Measurements from ENCODE around the gene RAPSN. TPM values are rescaled to one million over a fixed set of nuclear protein-coding genes. Genes with fewer than 3 reads are reported as not detected.

Gene RAPSN
- total RNA-seq, 2 experiments from 2014 or later: 0.36 to 0.81 TPM

DNA sequence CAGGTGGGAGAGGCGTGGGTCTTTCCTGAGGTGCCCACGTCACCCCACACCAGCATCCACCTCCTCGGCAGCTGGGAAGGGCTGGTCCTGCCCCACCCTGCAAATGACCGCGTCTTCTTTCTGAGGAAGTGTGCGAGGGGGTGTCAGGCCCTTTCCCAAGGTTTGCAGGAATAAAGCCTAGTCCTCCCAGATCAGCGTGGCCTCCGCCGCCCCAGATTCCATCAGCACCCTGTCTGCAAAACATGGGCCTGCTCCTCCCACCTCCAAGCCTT lies 55.0 kb downstream of the RAPSN start:
- Mint-ChIP-seq H3K27ac (peak overlapping the region; percentile 91), H3K27me3 (no peaks in the 10 kb centered on the region), H3K4me1 (ENCODE audit: low read depth) (peaks cover 32% of the 10 kb centered on the region), H3K36me3 (ENCODE audit: low read depth) (no peaks in the 10 kb centered on the region), H3K9me3 (no peaks in the 10 kb centered on the region), H3K4me3 (peak overlapping the region; percentile 20)
- intact Hi-C loops (cut with micrococcal nuclease): no loop called here
- ChIA-PET POLR2A (interaction anchor here (1.0 to 5.7 kb wide), 5 partner anchors 10 to 179 kb away, joined by 4 to 28 read pairs (median 5); partner anchors contain the start of gene DDB2), CTCF (interaction anchor here (1.2 to 9.3 kb wide), 4 partner anchors 13 to 20 kb away, joined by 3 to 91 read pairs (median 12); partner anchors contain the start of gene SLC39A13)
- ATAC-seq (no peak), DNase-seq (no peak)
- TF ChIP-seq, protein P1, sequence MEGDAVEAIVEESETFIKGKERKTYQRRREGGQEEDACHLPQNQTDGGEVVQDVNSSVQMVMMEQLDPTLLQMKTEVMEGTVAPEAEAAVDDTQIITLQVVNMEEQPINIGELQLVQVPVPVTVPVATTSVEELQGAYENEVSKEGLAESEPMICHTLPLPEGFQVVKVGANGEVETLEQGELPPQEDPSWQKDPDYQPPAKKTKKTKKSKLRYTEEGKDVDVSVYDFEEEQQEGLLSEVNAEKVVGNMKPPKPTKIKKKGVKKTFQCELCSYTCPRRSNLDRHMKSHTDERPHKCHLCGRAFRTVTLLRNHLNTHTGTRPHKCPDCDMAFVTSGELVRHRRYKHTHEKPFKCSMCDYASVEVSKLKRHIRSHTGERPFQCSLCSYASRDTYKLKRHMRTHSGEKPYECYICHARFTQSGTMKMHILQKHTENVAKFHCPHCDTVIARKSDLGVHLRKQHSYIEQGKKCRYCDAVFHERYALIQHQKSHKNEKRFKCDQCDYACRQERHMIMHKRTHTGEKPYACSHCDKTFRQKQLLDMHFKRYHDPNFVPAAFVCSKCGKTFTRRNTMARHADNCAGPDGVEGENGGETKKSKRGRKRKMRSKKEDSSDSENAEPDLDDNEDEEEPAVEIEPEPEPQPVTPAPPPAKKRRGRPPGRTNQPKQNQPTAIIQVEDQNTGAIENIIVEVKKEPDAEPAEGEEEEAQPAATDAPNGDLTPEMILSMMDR (IDR thresholded peaks at IDR 0.05): no peak

DNA sequence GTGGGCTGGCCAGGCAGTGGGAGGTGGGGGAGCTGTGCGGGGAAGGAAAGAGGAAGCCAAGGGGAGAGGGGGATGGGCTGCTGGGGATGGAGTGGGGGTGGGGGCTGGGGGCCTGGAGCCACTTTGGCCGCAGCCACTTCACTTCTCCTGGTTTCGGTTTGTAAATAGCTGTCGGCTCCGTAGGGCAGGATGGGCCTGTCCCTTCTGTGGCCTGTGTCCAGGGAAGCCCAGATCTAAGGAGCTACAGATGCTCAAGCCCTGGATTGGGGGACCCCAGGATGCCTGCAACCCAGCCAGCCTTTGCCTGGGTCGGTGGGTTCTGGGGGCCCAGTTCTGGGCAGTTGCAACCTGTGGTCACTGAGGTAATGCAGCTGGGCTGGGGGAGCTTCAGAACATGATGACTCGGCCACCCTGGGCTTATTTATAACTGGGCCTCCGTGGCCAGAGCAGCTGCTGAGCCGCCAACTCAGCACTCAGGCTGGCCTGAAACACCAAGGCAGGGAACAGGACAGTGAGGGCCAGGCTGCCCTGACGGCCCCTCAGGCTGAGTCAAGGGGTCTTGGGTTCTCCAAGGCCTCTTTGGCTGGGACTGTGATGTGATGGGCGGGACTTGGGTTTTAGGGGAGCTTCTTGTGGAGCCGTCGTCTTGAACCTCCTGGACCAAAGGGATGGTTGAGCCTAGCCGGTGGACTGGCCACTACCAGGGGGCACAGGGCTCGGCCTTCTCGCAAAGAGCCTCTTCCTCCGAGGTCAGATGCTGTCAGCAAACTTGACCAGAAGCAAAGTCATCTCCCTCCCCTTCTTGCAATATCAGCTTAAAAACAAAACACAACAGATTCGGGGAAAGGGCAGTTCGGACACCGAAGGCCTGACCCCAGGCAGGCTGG lies 55.5 kb downstream of the RAPSN start:
- Mint-ChIP-seq H3K36me3 (ENCODE audit: low read depth) (no peaks in the 10 kb centered on the region), H3K4me1 (ENCODE audit: low read depth) (peaks cover 37% of the 10 kb centered on the region), H3K27me3 (no peaks in the 10 kb centered on the region), H3K27ac (peak overlapping the region; percentile 91), H3K4me3 (no peak overlapping the region), H3K9me3 (no peaks in the 10 kb centered on the region)
- no peak for DNase-seq
- TF ChIP-seq, protein P1 (IDR thresholded peaks at IDR 0.05): no peak
- ATAC-seq: no peak
- intact Hi-C loops (cut with micrococcal nuclease): no loop called here
- ChIA-PET CTCF (interaction anchor here (1.2 to 9.3 kb wide), 6 partner anchors 11 to 72 kb away, joined by 3 to 91 read pairs (median 4); partner anchors contain the start of gene SLC39A13), POLR2A (interaction anchor here (0.8 to 5.7 kb wide), 7 partner anchors 10 to 178 kb away, joined by 3 to 28 read pairs (median 5); partner anchors contain the start of genes DDB2 and PSMC3)

DNA sequence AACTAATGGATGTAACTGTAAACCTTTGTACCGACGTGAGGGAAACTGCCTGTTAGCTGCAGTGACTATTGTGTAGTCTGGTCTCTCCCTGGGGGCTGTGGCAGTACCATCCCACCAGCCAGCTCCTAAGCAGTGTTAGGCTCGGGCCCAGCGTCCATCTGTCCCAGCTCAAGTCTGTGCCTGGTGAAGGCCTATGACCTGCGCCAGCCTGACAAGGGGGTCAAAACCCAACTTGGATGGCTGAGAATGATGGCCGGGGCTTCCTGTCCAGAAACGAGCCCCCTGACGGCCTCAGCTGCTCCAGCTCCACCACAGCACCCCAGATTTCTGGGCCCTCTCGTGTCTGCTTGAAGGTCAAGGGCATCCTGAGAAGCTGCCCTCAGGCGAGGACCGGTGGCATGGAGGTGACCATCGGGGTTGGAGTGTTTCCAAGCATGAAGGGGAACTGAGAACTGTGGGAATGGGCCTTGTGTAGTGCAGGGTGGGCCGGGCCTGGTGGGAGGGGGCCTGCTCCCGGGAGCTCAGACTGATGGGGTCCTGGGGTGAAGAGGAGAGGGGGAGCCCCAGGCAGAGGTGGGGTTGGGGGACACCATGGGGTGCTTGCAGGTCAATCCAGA lies 56.3 kb downstream of the RAPSN start:
- ATAC-seq (no peak), DNase-seq (no peak)
- no peak overlapping the region for H3K4me3 Mint-ChIP-seq
- no peaks in the 10 kb centered on the region for H3K9me3 Mint-ChIP-seq
- ChIA-PET POLR2A (interaction anchor here (0.8 to 5.7 kb wide), 4 partner anchors 11 to 34 kb away, joined by 3 to 28 read pairs (median 8); partner anchors contain the start of gene PSMC3), CTCF (interaction anchor here (1.2 to 9.3 kb wide), 4 partner anchors 12 to 71 kb away, joined by 3 to 91 read pairs (median 12); no protein-coding TSS in a partner anchor)
- peak overlapping the region; percentile 46 for H3K27ac Mint-ChIP-seq
- TF ChIP-seq, protein P1 (IDR thresholded peaks at IDR 0.05): no peak
- H3K4me1 Mint-ChIP-seq (ENCODE audit: low read depth): peaks cover 42% of the 10 kb centered on the region
- no peaks in the 10 kb centered on the region for H3K36me3 Mint-ChIP-seq (ENCODE audit: low read depth)
- no peaks in the 10 kb centered on the region for H3K27me3 Mint-ChIP-seq
- intact Hi-C loops (cut with micrococcal nuclease): no loop called here

DNA sequence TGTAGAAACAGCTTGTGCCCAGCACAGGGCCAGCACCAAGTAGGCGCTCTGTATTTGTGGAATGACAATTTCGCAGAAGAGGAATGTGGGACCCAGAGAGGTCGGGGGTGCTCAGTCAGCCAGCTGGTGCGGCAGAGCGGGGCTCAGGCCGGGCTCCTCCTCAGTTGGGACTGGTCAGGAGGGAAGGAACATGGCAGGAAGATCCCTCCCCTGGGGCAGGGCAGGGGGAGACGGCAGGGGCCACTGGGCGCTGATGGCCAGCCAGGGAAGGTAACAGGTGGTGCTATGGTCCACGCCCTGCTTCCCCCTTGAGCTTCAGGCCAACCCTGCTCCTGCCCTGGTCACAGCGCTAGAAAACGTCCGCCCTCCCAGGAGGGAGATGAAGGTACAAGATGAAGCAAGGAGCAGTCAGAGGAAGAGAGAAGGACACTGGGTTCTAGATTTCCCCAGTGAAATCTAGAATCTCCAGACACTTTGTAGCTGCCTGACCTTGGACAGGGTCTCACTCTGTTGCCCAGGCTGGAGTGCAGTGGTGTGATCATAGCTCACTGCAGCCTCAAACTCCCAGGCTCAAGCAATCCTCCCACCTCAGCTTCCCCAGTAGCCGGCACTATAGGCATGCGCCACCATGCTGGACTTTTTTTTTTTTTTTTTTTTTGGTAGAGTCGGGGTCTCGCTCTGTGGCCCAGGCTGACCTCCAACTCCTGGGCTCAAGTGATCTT lies 57.1 kb downstream of the RAPSN start:
- H3K36me3 Mint-ChIP-seq (ENCODE audit: low read depth): no peaks in the 10 kb centered on the region
- POLR2A ChIA-PET: interaction anchor here (0.5 to 5.7 kb wide), 4 partner anchors 9 to 159 kb away, joined by 3 to 28 read pairs (median 4); no protein-coding TSS in a partner anchor

More for the DNA sequence above, 57.1 kb downstream of the RAPSN start:
- H3K4me3 Mint-ChIP-seq: no peak overlapping the region
- ATAC-seq: no peak
- no peak overlapping the region for H3K27ac Mint-ChIP-seq
- H3K4me1 Mint-ChIP-seq (ENCODE audit: low read depth): peaks cover 42% of the 10 kb centered on the region
- no peaks in the 10 kb centered on the region for H3K9me3 Mint-ChIP-seq
- H3K27me3 Mint-ChIP-seq: no peaks in the 10 kb centered on the region
- TF ChIP-seq, protein P1 (IDR thresholded peaks at IDR 0.05): no peak
- DNase-seq: no peak
- intact Hi-C loops (cut with micrococcal nuclease): no loop called here
- CTCF ChIA-PET: interaction anchor here (1.0 to 9.3 kb wide), 4 partner anchors 13 to 59 kb away, joined by 3 to 91 read pairs (median 12); no protein-coding TSS in a partner anchor

Measured in activated CD8-positive, alpha-beta T cell treated with anti-CD3 and anti-CD28 coated beads for 36 hours (primary cell).